ENCODE results near the gene FBXL13. TPM values are rescaled to one million over a fixed set of nuclear protein-coding genes. Genes with fewer than 3 reads are reported as not detected.

Gene FBXL13
- total RNA-seq, 1 experiment from 2014 or later = 1.3 TPM

DNA sequence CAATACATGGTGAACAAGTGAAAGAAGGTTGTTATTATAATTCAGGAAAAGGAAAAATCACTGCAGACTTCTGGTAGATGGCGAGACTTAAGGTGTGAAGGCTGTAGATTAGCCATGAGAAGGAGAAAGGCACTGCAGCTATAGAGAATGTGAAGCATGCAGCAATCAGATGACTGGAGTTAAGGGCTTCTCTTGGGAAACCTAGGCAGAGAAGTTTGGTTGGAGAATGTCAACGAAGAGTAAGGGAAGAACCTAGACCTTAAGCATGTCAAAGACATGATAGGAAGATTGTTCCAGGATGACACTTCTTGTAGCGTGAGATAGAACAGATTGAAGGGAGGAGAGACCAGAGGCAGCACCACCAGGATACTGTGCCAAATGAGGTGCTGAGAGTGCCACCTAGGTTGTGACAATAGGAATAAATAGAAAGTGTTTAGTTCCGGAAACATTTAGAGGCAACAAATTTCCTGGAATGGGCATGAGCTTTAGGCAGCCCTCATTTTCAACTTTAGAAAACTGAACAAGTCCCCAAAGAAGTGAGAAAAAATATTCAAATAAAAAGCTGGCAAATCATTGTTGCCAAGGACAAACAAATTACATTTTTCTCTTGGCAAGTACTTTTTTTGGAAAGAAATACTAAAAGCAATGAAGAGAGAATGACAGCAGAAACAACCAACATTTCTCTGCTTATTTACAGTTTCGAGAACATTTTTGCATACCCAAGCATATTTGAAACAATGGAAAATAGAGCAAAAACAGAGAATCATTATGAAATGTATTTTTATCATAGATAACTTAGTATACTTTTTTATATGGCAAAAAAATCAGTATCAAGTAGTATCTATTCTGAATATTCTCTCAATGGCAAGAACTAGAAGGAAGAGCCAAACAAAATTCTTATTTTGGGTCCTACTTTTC is 156.9 kb downstream of the FBXL13 start:
- DNase-seq = peak; percentile 16
- intact Hi-C loops (cut with micrococcal nuclease; ENCODE audit: unreplicated experiment) = loop anchor here (10.0 kb wide), 2 partner anchors 103 to 153 kb away; no protein-coding TSS in a partner anchor
- H3K4me3 Mint-ChIP-seq (ENCODE audit: low read depth, unreplicated experiment) = no peak overlapping the region

DNA sequence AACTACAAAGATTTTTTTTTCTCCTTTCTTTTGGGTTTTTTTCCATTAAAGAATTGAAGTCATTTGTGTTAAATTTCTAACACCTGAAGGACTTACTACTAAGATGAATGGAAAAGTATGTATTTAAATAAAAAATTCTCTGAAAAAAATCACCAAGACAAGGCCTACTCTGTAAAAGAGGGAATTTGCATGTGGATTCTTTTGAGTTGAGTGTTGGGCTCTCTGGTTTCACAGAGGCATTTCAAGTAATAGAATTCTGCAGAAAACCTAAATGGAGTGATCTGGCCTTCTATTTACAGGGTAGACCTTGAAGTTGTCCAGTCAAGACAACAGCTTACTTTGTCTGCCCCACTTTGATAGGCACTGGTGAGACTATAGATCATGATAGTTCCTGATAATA is 157.7 kb downstream of the FBXL13 start:
- intact Hi-C loops (cut with micrococcal nuclease; ENCODE audit: unreplicated experiment) = loop anchor here (10.0 kb wide), 2 partner anchors 102 to 152 kb away; no protein-coding TSS in a partner anchor

More for the DNA sequence above, 156.9 kb downstream of the FBXL13 start:
- Mint-ChIP-seq H3K27ac (ENCODE audit: unreplicated experiment) (peak overlapping the region; percentile 22), H3K9me3 (ENCODE audit: low read depth, unreplicated experiment) (no peaks in the 10 kb centered on the region), H3K27me3 (ENCODE audit: unreplicated experiment) (no peaks in the 10 kb centered on the region), H3K36me3 (ENCODE audit: insufficient read depth, unreplicated experiment) (no peaks in the 10 kb centered on the region), H3K4me1 (ENCODE audit: low read depth, unreplicated experiment) (peaks cover 10% of the 10 kb centered on the region)
- CTCF ChIA-PET = interaction anchor here (2.0 kb wide), 1 partner anchor 144 kb away, joined by 18 read pairs; no protein-coding TSS in a partner anchor
- TF ChIP-seq, protein P1, sequence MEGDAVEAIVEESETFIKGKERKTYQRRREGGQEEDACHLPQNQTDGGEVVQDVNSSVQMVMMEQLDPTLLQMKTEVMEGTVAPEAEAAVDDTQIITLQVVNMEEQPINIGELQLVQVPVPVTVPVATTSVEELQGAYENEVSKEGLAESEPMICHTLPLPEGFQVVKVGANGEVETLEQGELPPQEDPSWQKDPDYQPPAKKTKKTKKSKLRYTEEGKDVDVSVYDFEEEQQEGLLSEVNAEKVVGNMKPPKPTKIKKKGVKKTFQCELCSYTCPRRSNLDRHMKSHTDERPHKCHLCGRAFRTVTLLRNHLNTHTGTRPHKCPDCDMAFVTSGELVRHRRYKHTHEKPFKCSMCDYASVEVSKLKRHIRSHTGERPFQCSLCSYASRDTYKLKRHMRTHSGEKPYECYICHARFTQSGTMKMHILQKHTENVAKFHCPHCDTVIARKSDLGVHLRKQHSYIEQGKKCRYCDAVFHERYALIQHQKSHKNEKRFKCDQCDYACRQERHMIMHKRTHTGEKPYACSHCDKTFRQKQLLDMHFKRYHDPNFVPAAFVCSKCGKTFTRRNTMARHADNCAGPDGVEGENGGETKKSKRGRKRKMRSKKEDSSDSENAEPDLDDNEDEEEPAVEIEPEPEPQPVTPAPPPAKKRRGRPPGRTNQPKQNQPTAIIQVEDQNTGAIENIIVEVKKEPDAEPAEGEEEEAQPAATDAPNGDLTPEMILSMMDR (IDR thresholded peaks at IDR 0.05; ENCODE audit: unreplicated experiment) = no peak
- no TSS peak for BruUV-seq (replicated peaks)

DNA sequence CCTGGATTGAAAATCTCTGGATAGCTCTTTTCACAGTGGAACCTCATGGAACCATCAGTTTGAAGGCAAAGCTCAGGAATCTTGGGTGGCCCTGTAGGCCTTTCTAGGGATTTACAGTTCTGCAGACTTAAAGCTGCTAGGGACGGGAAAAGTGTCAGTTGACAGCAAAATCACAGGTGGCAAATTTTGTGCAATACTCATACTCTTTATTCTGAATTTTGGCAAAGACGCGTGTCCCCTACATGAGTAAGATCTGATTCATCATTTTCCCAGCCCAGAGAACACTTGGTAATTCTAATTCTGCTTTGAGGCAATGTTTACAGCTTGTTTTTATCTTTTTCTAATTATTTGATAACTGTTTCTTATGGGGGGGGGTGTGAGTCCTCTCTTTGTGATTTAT is 158.2 kb downstream of the FBXL13 start:
- Mint-ChIP-seq H3K27ac (ENCODE audit: unreplicated experiment) (no peak overlapping the region), H3K9me3 (ENCODE audit: low read depth, unreplicated experiment) (no peaks in the 10 kb centered on the region), H3K27me3 (ENCODE audit: unreplicated experiment) (no peaks in the 10 kb centered on the region), H3K36me3 (ENCODE audit: insufficient read depth, unreplicated experiment) (no peaks in the 10 kb centered on the region), H3K4me3 (ENCODE audit: low read depth, unreplicated experiment) (no peak overlapping the region), H3K4me1 (ENCODE audit: low read depth, unreplicated experiment) (peaks cover 10% of the 10 kb centered on the region)
- BruUV-seq (replicated peaks) = no TSS peak
- DNase-seq = no peak
- TF ChIP-seq, protein P1 (IDR thresholded peaks at IDR 0.05; ENCODE audit: unreplicated experiment) = no peak
- intact Hi-C loops (cut with micrococcal nuclease; ENCODE audit: unreplicated experiment) = loop anchor here (10.0 kb wide), 2 partner anchors 102 to 152 kb away; no protein-coding TSS in a partner anchor
- CTCF ChIA-PET = interaction anchor here (0.7 to 2.0 kb wide), 2 partner anchors 10 to 145 kb away, joined by 5 to 18 read pairs; no protein-coding TSS in a partner anchor

More for the DNA sequence above, 157.7 kb downstream of the FBXL13 start:
- TF ChIP-seq, protein P1 (IDR thresholded peaks at IDR 0.05; ENCODE audit: unreplicated experiment) = no peak
- no peak for DNase-seq
- no peak overlapping the region for H3K27ac Mint-ChIP-seq (ENCODE audit: unreplicated experiment)
- CTCF ChIA-PET = interaction anchor here (2.0 kb wide), 1 partner anchor 145 kb away, joined by 18 read pairs; no protein-coding TSS in a partner anchor
- peaks cover 10% of the 10 kb centered on the region for H3K4me1 Mint-ChIP-seq (ENCODE audit: low read depth, unreplicated experiment)
- BruUV-seq (replicated peaks) = no TSS peak
- H3K36me3 Mint-ChIP-seq (ENCODE audit: insufficient read depth, unreplicated experiment) = no peaks in the 10 kb centered on the region
- no peaks in the 10 kb centered on the region for H3K27me3 Mint-ChIP-seq (ENCODE audit: unreplicated experiment)
- no peak overlapping the region for H3K4me3 Mint-ChIP-seq (ENCODE audit: low read depth, unreplicated experiment)
- H3K9me3 Mint-ChIP-seq (ENCODE audit: low read depth, unreplicated experiment) = no peaks in the 10 kb centered on the region

DNA sequence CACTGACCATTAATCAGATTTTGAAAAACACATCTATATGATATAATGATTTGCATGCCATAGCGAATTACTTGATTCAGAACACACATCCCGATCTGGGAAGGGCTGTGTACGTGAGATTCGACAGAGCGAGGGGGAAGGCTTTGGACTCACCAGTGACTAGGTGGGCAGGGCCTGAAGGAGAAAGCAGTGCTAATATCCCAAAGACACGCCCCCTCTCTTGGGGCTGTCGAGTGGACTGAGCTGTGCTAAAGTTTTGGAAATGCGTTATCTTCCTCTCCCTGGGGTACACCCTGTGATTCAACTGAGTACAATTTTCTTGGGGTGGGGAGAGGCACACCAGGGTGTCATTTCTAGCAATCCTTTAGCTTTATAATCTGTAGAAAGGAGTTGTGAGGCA is 160.0 kb downstream of the FBXL13 start:
- Mint-ChIP-seq H3K4me1 (ENCODE audit: low read depth, unreplicated experiment) (peaks cover 10% of the 10 kb centered on the region), H3K27ac (ENCODE audit: unreplicated experiment) (no peak overlapping the region), H3K27me3 (ENCODE audit: unreplicated experiment) (no peaks in the 10 kb centered on the region), H3K36me3 (ENCODE audit: insufficient read depth, unreplicated experiment) (no peaks in the 10 kb centered on the region), H3K4me3 (ENCODE audit: low read depth, unreplicated experiment) (no peak overlapping the region), H3K9me3 (ENCODE audit: low read depth, unreplicated experiment) (no peaks in the 10 kb centered on the region)
- CTCF ChIA-PET = interaction anchor here (1.6 kb wide), 1 partner anchor 40 kb away, joined by 4 read pairs; no protein-coding TSS in a partner anchor
- intact Hi-C loops (cut with micrococcal nuclease; ENCODE audit: unreplicated experiment) = loop anchor here (10.0 kb wide), 2 partner anchors 100 to 150 kb away; no protein-coding TSS in a partner anchor
- no peak for DNase-seq
- TF ChIP-seq, protein P1 (IDR thresholded peaks at IDR 0.05; ENCODE audit: unreplicated experiment) = no peak
- BruUV-seq (replicated peaks) = no TSS peak
